K562 (cell line): ENCODE measurements around the gene TRIM14.

Experiments
- CHD1 ChIP-seq: fragments of 200-600 bp; sonication (generic); IDR thresholded peaks from one replicate; pipeline ENCODE4 v1.6.1; 2012; ENCODE audit warnings: mild to moderate bottlenecking, moderate library complexity, low read length, inconsistent platforms
- CREBBP ChIP-seq: IDR thresholded peaks from one replicate; pipeline ENCODE4 v1.6.1; 2012; ENCODE audit warnings: low read depth, mild to moderate bottlenecking, control low read depth, inconsistent platforms, low read length
- DPF2 ChIP-seq: fragments of 450-650 bp; IDR thresholded peaks from 2 replicates; pipeline ENCODE4 v1.6.1; 2016
- FOXA3 ChIP-seq, 2 experiments: fragments of 450-650 bp in 1 of 2; sonication (generic) in 1 of 2; formaldehyde crosslinking; IDR thresholded peaks in 1 of 2; conservative IDR thresholded peaks in 1 of 2; 2 replicates each; pipeline versions ENCODE4 v1.4.0 to v1.8.0; 2020 to 2022; ENCODE audit warnings: mild to moderate bottlenecking in 2 of 2, missing genetic modification reagents in 1 of 2
- GMEB1 ChIP-seq: fragments of 250-450 bp; sonication (Bioruptor Pico); IDR thresholded peaks from 2 replicates; pipeline ENCODE4 v1.4.0; 2020; ENCODE audit warnings: mild to moderate bottlenecking
- HCFC1 ChIP-seq: IDR thresholded peaks from 2 replicates; pipeline ENCODE4 v1.6.1; 2012; ENCODE audit warnings: low read depth, low read length, improper control_type of control experiment
- POLR2A ChIP-seq: fragments of 450-650 bp; conservative IDR thresholded peaks from 2 replicates; pipeline ENCODE4 v1.6.1; 2016
- SOX6 ChIP-seq: fragments of 450-650 bp; IDR thresholded peaks from 2 replicates; pipeline ENCODE4 v1.6.1; 2014; ENCODE audit warnings: mild to moderate bottlenecking
- ZNF121 ChIP-seq: sonication (generic); formaldehyde crosslinking; conservative IDR thresholded peaks from 2 replicates; pipeline ENCODE4 v1.8.0; 2022; ENCODE audit warnings: missing genetic modification reagents
- ZNF347 ChIP-seq: fragments of 450-650 bp; formaldehyde crosslinking; IDR thresholded peaks from 2 replicates; pipeline ENCODE4 v1.4.0; 2020; ENCODE audit warnings: low read depth, mild to moderate bottlenecking, moderate library complexity
- ZNF384 ChIP-seq: IDR thresholded peaks from 2 replicates; pipeline ENCODE4 v1.6.1; 2012; ENCODE audit warnings: low read depth, low read length, improper control_type of control experiment

- TF ChIP-seq CHD1, result no peak
- TF ChIP-seq GMEB1 (CRISPR knock-in tag), result no peak
- no peak for TF ChIP-seq DPF2
- no peak for TF ChIP-seq CREBBP
- TF ChIP-seq ZNF384, result no peak
- no peak for TF ChIP-seq FOXA3 (CRISPR knock-in tag; conservative IDR thresholded peaks at IDR 0.05 in 1 of 2, IDR thresholded peaks at IDR 0.05 in 1 of 2)
- no peak for TF ChIP-seq ZNF121 (CRISPR knock-in tag)
- TF ChIP-seq ZNF347 (CRISPR knock-in tag), result no peak
- no peak for TF ChIP-seq SOX6
- TF ChIP-seq POLR2A, result no peak
- TF ChIP-seq HCFC1, result no peak
Measured at GRCh38 chr9:98162613-98163012, 43.6 kb upstream of the TRIM14 start.
